Lower lobe of right lung (tissue), 2 donors: Measurements from ENCODE around the gene CFL1. TPM values are rescaled to one million over a fixed set of nuclear protein-coding genes. Genes with fewer than 3 reads are reported as not detected.

Experiments
- ATAC-seq, 2 donors: fragments of 200-7000 bp; cut with Tn5 transposase; one replicate each; pipeline ENCODE4 v1.9.1; 2020 to 2022; ENCODE audit warnings: mild to moderate bottlenecking in 2 of 2, moderate library complexity in 2 of 2
- DNase-seq: peaks from one replicate; pipeline ENCODE4 v3.0.0-alpha.2; 2020
- H3K27ac ChIP-seq: fragments of 200-600 bp; one replicate; pipeline ENCODE4 v1.8.0; 2022
- H3K27me3 ChIP-seq: fragments of 200-600 bp; one replicate; pipeline ENCODE4 v1.8.0; 2022; ENCODE audit warnings: low read depth
- H3K36me3 ChIP-seq: fragments of 200-600 bp; one replicate; pipeline ENCODE4 v1.8.0; 2022; ENCODE audit warnings: mild to moderate bottlenecking
- H3K4me1 ChIP-seq: fragments of 200-600 bp; one replicate; pipeline ENCODE4 v1.8.0; 2022
- H3K4me3 ChIP-seq: fragments of 200-600 bp; one replicate; pipeline ENCODE4 v1.8.0; 2022; ENCODE audit warnings: mild to moderate bottlenecking
- H3K9me3 ChIP-seq: fragments of 200-600 bp; one replicate; pipeline ENCODE4 v1.8.0; 2022
- intact Hi-C: fragments of 100-400 bp; cut with DNase I; formaldehyde crosslinking; loops from one replicate; pipeline ENCODE4 v1.11.0; 2022
- total RNA-seq: library from RNA; stranded (reverse); fragmentation: NEBNext Ultra II Directional; extraction: Animal tissue kit (Norgen Biotek cat#: 25700); gene quantifications from one replicate; pipeline ENCODE4 v1.2.1, GENCODE V29; 2021
- TF ChIP-seq, protein P1 (sequence below): fragments of 200-600 bp; IDR thresholded peaks from one replicate; pipeline ENCODE4 v1.8.0; 2022; ENCODE audit warnings: antibody characterized with exemption, mild to moderate bottlenecking
- donor health status: DM: no; HTN: yes; CAD: no; lungs with severe emphysema.

Gene CFL1
- total RNA-seq, 1 donor from 2014 or later, result 647 TPM

DNA sequence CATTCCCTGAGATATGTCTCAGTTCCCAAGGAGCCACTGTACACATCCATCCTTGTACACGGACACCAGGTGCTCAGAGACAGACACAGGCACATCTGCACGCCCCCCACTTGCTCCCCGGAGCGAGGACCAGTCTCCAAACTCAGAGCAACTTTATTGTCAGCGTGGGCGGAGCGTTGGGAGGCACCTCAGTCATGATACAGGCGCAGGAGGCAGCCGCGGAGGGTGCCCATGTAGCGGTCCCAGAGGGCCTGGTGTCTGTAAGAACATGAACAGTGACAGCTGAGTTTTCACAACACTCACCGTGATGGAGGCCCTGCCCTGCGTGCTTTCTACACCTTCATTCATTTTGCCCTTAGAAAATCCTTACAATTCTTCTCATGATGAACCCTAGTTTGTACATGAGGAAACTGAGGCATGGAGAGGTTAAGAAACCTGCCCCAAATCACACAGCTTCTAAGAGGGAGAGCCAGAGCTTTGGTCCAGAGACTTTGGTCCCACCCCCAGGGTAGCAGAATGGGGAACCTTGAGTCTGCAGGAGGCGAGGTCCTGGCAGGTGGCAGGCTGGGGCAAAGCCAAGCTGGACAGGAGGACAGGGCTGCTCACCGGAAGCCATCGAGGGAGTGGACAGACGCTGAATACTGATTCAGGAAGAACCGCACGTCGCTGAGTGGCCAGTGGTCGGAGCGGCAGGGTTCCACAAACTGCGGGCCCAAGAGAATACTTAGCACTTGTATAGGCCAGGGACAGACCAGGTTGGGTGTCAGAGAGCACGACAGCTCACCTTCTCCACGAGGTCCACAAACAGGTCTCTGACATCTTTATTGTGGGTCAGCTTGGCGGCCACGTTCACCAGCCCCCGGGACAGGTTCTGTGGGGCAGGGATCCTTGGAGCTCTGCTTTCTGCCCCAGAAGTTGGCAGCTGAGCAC, 26.1 kb upstream of the CFL1 start:
- peaks cover 21% of the 10 kb centered on the region for H3K4me1 ChIP-seq
- no peak overlapping the region for H3K4me3 ChIP-seq
- H3K9me3 ChIP-seq, result no peaks in the 10 kb centered on the region
- no peak for ATAC-seq
- peak; percentile 44 for DNase-seq
- no peaks in the 10 kb centered on the region for H3K27me3 ChIP-seq
- peaks cover 44% of the 10 kb centered on the region for H3K36me3 ChIP-seq
- intact Hi-C loops, result loop anchor here (10.0 kb wide), 1 partner anchor 101 kb away; no protein-coding TSS in a partner anchor
- TF ChIP-seq, protein P1, sequence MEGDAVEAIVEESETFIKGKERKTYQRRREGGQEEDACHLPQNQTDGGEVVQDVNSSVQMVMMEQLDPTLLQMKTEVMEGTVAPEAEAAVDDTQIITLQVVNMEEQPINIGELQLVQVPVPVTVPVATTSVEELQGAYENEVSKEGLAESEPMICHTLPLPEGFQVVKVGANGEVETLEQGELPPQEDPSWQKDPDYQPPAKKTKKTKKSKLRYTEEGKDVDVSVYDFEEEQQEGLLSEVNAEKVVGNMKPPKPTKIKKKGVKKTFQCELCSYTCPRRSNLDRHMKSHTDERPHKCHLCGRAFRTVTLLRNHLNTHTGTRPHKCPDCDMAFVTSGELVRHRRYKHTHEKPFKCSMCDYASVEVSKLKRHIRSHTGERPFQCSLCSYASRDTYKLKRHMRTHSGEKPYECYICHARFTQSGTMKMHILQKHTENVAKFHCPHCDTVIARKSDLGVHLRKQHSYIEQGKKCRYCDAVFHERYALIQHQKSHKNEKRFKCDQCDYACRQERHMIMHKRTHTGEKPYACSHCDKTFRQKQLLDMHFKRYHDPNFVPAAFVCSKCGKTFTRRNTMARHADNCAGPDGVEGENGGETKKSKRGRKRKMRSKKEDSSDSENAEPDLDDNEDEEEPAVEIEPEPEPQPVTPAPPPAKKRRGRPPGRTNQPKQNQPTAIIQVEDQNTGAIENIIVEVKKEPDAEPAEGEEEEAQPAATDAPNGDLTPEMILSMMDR, result no peak
- H3K27ac ChIP-seq, result no peak overlapping the region

DNA sequence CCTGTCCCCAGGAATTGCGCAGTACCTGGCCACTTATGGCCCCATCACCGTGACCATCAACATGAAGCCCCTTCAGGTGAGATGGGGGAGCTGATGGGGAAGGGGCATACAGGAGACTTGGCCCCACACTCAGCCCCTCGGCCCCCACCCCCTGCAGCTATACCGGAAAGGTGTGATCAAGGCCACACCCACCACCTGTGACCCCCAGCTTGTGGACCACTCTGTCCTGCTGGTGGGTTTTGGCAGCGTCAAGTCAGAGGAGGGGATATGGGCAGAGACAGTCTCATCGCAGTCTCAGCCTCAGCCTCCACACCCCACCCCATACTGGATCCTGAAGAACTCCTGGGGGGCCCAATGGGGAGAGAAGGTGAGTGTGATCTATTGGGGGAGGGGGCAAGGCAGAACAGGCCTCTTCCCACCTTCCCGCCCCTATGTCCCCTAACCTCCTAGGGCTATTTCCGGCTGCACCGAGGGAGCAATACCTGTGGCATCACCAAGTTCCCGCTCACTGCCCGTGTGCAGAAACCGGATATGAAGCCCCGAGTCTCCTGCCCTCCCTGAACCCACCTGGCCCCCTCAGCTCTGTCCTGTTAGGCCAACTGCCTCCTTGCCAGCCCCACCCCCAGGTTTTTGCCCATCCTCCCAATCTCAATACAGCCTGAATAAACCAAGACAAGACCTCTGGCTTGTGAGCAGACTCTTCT, 25.2 kb upstream of the CFL1 start:
- Histone ChIP-seq H3K36me3 (peaks cover 44% of the 10 kb centered on the region), H3K27me3 (no peaks in the 10 kb centered on the region), H3K4me1 (peaks cover 17% of the 10 kb centered on the region), H3K27ac (no peak overlapping the region), H3K4me3 (no peak overlapping the region), H3K9me3 (no peaks in the 10 kb centered on the region)
- intact Hi-C loops, result loop anchor here (10.0 kb wide), 1 partner anchor 102 kb away; no protein-coding TSS in a partner anchor
- DNase-seq (peak; percentile 37), ATAC-seq (no peak)
- TF ChIP-seq, protein P1, result no peak

- H3K27me3 ChIP-seq, result no peaks in the 10 kb centered on the region
- no peak for ATAC-seq
- no peak overlapping the region for H3K4me3 ChIP-seq
- no peak overlapping the region for H3K27ac ChIP-seq
- peaks cover 11% of the 10 kb centered on the region for H3K4me1 ChIP-seq
- H3K36me3 ChIP-seq, result peaks cover 43% of the 10 kb centered on the region
- intact Hi-C loops, result loop anchor here (10.0 kb wide), 1 partner anchor 102 kb away; no protein-coding TSS in a partner anchor
- H3K9me3 ChIP-seq, result no peaks in the 10 kb centered on the region
- TF ChIP-seq, protein P1, result no peak
- peak; percentile 43 for DNase-seq
These were observed 24.4 kb upstream of the CFL1 start for GRCh38 chr11:65882120-65883057.

- intact Hi-C loops, result loop anchor here (10.0 kb wide), 1 partner anchor 104 kb away; no protein-coding TSS in a partner anchor
- DNase-seq (peak; percentile 34), ATAC-seq (no peak)
- H3K4me1 ChIP-seq, result peaks cover 7% of the 10 kb centered on the region
- H3K27ac ChIP-seq, result no peak overlapping the region
- no peak overlapping the region for H3K4me3 ChIP-seq
- H3K36me3 ChIP-seq, result peaks cover 36% of the 10 kb centered on the region
- no peaks in the 10 kb centered on the region for H3K27me3 ChIP-seq
- TF ChIP-seq, protein P1, result no peak
- H3K9me3 ChIP-seq, result no peaks in the 10 kb centered on the region
These were observed 23.0 kb upstream of the CFL1 start for GRCh38 chr11:65880844-65881421.
